GM19099 (cell line): ENCODE measurements around the gene SOX12.

ENCODE experiments used
- POLR2A ChIP-seq: IDR thresholded peaks from 3 replicates; pipeline ENCODE4 v1.6.1; 2011; ENCODE audit warnings: low read depth; ENCODE audit not compliant: insufficient read length; ENCODE audit errors: extremely low read depth

Gene SOX12

DNA sequence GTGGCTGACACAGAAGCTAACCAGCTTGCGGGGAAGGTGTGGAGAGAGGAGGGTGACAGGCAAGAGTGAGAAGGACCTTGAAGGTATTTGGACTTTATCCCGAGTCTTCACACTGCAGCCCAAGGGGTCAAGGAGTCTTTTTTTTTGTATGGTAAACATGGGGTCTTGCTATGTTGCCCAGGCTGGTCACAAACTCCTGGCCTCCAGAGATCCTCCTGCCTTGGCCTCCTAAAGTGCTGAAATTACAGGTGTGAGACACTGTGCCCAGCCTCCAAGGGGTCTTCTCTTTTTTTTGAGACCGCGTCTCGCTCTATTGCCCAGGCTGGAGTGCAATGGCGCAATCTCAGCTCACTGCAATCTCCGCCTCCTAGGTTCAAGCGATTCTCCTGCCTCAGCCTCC, 9.2 kb downstream of the SOX12 start:
- TF ChIP-seq POLR2A: no peak

DNA sequence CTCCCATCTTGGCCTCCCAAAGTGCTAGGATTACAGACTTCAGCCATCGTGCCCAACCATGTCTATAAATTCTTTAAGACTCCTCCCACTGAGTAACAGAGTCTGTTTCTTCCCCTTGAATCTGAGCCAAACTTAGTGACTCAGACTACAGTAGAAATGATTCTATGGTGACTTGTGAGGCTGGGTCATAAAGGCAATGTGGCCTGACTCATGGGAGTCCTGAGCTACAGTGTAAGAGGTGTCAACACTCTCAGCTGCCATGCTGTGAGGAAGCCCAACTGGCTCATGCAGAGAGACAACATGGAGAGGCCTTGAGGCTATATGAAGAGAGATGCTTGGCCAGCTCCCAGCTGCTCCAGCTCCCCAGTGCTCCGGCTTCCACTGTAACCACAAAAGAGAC, 16.3 kb downstream of the SOX12 start:
- TF ChIP-seq POLR2A: no peak

DNA sequence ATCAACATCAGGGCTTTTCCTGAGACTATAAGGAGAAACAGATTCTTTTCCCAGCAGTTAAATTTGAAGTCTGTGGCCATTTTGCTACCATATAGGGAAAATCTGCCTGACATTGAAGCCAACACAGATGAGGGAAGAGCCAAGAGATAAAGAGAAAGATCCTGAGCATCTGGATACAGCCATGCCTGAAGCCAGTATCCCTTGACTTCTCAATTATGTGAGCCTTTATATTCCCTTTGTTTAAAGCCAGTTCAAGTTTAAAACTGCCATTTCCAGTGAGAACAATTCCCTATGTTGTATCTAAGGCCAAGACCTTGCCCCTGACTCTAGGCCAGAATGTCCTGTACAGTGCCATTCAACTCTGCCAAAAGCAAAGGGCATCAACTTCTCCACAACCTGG, 17.8 kb downstream of the SOX12 start:
- no peak for TF ChIP-seq POLR2A

DNA sequence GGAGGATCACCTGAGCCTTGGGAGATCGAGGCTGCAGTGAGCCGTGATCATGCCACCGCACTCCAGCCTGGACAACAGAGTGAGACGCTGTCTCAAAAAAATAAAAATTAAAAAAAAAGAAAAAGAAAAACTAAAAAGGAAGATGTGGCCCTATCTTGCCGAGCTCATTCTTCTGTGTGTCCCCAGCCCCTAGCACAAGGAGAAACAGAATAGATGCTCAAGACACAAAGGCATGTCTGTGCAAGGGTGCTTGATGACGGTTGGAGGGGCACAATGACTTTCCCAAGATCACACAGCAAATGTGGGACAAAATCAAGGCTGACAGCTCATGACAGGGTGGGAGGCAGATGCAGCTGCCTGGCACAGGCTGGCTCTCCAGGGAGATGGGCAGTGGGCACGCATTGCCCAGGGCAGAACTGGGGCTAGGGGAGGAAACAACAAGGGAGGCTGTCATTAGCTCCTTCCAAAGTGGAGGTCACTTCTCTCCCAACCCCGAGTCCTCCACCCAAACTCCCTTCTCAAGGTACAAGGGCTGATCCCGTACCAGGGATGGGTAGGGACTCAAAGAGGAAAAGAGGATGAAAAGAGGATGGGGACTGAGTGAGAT, 20.8 kb downstream of the SOX12 start:
- no peak for TF ChIP-seq POLR2A

DNA sequence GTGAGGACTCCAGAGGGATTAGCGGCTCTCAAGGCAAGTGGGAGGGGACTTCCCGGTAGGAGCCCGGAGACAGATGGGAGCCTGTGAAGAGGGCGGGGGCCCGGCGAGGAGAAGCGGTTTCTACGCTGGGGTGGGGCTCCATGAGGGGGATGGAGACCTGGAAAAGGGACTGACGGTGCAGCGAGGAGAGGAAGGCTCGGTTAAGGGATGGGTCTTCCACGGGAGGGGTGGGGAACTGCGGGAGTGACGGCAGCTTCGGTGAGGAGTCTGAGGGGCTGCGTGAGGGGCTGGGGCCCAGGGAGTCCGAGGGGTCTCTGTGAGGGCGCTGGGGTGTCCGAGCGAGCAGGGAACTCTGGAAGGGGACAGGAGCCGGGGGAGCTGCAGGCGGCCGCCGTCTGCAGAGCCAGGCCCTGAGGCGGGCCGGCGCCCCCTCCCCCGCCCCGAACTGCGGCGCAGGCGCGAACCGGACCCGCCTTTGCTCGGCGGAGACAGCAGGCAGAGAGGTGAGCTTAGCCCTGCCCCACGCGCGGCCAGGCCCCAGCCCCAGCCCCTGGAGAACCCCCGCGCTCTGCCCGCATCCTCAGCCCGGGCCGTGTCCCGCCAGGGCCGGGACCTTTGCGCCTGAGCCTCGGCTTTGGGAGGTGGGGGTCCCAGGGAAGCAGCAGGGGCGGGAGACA, 21.4 kb downstream of the SOX12 start, which contains the start of gene NRSN2:
Gene NRSN2, plus strand, starts transcription at position 472 of the 677 bp plus-strand sequence. CDS start 2,533 bp downstream, outside the sequence.
- peak; percentile 70 for TF ChIP-seq POLR2A

DNA sequence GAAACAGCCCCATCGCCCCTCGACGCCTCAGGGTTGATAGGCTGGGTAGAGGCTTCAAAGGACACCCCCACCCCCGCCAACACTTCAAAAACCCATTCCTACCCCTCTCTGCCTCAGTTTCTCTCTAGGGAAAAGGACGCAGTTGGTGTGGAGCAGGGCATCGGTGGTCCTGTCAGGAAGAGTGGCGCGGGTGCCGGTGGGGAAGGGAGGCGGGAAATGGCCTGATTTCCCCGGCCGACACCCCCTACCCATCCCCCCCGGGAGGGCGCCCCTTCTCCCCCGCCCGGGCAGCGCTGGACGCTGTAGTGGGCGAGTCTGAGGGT, 21.9 kb downstream of the SOX12 start:
- no peak for TF ChIP-seq POLR2A

DNA sequence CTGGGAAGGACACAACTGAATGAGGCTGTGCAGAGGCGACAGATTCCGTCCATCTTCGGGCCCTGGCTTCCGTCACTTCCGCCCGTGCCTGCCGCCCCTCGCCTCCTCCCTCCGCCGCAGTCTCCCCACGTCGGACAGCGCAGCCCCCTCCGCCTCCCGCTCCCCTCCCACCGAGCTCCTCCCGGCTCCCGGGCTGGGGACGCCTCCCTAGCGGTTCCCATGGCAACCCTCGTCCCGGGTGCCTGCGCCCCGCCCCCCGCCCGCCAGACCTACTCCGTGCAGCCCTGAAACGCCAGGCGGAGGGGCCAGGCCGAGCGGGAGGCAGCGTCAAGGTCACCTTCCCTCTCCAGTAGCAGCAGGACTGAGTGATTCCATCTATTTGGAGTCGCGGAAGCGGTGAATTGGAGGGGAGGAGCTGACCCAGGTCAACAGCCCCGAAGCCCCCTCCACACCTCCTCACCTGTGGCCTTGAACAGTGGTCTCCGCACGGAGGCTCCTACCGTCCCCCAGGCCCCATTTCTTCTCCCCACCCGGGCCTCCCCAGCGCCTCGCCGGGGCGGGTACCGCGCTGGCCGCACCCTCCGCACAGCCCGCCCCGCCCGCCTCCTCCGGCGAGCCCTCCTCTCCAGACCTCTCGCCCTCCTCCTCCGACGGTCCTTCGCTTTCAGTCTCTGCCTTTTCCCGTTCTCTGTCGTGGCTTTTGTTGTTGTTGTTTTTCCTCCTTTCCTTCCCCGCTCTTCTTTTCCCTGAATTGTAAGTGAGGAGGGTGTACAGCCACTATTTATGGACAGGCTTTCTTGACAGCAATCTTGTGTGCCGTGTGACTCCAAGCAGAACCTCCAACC, 22.5 kb downstream of the SOX12 start:
- peak; percentile 44 for TF ChIP-seq POLR2A

DNA sequence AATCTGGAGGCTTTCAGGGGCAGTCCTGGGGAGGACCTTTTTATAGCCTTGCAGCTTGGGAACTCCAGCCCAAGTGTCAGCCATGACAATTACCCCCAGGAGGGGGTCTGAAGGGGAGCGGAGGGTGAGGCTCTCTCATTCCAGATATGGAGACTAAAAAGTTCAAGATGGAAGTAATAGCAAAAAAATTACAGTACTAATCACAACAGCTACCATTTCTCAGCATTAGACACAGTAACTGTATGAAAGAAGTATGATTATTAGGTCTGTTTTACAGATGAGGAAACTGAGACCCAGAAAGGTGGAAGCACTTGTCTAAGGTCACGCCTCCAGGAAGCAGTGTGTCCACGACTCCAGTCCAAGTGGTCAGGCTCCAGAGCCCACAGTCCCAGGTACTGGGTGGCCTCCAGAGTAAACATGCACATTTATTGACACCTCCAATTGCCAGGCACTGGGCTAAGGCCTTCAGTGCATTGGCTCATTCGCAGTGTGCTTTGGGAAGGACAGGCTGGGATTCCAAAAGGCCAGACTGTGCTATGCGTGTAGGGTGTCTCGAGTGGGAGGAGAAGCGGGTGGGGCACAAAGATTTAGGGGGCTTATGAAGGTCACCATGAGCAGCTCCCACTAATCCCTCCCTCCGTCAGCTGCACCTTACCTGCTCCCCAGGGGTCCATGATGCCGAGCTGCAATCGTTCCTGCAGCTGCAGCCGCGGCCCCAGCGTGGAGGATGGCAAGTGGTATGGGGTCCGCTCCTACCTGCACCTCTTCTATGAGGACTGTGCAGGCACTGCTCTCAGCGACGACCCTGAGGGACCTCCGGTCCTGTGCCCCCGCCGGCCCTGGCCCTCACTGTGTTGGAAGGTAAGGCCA, 23.9 kb downstream of the SOX12 start:
- no peak for TF ChIP-seq POLR2A

DNA sequence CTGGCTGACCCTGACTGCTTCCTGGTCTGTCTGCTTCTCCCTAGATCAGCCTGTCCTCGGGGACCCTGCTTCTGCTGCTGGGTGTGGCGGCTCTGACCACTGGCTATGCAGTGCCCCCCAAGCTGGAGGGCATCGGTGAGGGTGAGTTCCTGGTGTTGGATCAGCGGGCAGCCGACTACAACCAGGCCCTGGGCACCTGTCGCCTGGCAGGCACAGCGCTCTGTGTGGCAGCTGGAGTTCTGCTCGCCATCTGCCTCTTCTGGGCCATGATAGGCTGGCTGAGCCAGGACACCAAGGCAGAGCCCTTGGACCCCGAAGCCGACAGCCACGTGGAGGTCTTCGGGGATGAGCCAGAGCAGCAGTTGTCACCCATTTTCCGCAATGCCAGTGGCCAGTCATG, 27.8 kb downstream of the SOX12 start:
- no peak for TF ChIP-seq POLR2A

DNA sequence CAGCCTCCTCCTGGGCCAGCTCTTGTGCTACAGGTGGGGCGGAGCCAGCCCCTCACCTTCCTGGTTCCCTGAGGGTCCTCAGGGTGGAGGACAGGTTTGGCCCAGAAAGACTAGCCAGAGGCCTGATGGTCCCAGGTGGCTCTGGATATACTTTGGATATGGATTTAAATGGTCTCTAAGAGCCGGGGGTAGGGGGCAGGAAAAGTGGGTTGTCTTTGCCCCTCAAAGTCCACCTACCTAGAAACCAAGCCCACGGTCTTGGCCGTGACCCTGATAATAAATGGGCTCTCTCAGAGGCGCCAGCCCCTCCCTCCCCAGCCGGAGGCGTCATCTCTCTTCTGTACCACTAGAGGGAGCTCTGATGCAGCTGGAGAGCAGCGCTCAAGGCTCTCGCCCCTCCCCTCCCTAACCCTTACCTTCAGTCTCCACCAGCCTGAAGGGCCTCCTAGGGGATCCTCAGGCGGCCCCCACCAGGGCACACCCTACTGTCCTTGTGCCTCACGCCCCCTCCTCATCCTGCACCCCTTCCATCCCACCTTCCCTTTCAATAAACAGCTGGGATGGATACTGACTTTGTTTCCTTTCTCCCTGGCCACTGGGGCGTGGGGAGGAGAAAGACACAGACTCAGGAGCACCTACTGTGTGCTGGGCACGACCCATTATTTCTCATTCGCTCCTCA, 29.1 kb downstream of the SOX12 start:
- TF ChIP-seq POLR2A: no peak

DNA sequence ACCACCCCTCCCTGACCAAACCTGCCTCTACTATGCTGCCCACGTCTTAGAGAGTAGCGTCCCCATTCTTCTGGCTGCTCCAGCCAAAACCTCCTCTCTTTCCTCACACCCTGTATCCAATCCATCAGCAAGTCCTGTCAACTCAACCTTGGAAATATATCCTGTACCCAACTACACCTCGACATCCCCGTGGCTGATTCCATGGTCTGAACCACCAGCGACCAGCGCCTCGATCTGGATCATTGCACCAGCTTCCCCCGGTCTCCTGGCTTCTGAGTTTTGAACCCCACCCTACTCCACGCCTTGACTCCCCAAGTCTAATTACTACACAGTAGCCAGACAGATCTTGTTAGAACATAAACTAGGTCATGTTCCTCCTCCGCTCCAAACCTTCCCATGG, 31.4 kb downstream of the SOX12 start:
- no peak for TF ChIP-seq POLR2A

DNA sequence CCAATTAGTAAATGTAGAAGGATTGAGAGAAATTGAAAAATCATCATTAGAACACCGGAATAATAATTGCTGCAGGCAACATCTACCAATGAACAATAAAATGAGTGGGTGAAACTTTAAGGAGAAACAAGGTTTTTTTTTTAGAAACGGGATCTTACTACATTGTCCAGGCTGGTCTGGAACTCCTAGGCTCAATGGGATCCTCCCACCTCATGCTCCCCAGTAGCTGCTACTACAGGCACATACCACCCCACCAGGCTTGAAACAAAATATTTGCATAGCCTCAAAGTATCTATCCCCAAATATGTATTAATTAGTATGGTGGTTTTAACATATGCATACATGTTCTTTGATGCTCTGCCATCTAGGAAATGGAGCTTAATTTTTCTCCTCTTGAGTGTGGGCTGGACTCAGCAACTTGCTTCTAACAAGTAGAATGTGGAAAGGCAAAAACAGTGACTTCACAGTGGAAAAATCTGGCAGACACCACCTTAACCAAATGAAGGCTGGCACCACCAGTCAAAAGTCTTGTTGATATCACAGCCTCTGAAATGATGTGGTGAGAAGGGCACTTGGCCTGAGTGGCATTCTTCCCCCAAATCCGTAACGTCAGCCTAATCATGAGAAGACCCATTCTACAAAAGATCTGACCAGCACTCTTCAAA, 33.7 kb downstream of the SOX12 start:
- TF ChIP-seq POLR2A: no peak

DNA sequence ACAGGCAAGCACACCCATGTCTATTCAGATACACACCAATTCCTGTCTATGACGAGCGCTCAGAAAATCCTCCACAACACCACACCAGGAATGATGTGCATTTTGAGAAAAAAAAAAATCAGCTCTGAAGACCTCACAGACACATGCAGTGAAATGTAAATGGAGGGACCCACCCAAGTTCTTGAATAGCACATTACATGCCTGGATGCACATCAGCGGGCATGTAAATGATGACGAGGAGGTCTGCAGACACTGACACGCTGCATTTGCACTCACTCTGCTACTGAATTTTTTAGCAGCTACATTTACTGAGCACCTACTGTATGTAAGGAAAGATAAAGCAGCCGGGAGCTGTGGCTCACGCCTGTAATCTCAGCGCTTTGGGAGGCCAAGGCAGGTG, 36.2 kb downstream of the SOX12 start:
- no peak for TF ChIP-seq POLR2A

DNA sequence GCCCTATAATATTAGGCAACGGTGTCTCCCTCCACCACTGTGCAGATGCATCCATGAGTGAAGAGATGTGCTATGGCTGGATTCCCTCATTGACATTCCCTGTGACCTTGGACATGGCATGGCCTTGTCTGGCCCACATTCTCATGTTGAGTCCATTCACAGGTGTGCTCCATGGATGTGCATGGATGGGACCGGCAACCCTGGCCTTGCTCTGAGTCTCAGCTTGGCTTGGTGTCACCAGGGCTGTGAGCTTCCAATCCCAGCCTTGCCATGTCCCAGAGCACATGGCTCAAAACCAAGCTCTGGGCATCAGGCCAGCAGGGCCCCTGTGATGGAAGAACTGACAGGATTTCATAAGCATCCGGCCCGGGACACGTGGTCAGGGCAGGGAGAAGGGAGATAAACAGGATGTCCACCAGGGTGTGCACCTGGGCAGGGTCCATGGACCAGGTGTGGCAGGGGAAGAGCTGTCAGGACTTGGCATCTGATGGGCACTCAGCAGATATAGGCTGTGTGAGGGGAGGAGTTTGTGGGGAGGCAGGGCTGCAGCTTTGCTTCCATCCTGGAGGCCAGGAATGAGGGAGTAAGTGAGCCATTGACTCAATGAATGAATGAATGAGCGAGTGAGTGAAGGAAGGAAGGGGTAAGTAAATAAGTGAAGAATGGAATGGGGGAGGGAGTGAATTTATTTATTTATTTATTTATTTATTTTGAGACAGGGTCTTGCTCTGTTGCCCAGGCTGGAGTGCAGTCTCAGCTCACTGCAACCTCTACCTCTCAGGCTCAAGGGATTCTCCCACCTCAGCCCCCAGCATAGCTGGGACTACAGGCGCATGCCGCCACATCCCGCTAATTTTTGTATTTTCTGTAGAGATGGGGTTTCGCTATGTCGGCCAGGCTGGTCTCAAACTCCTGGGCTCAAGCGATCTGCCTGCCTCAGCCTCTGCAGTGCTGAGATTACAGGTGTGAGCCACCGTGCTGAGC, 37.2 kb downstream of the SOX12 start:
- no peak for TF ChIP-seq POLR2A
